ENCODE results near the gene RFPL3. TPM values are rescaled to one million over a fixed set of nuclear protein-coding genes. Genes with fewer than 3 reads are reported as not detected.
"Not testable (repeated sequence)": the region's sequence is repeated elsewhere in the genome, so short reads cannot be mapped to it uniquely, and the experiment has no call there.

Gene RFPL3
- 1 to 10 TPM in 1 of 2 donors, not detected in 1; 1.7 TPM for total RNA-seq

DNA sequence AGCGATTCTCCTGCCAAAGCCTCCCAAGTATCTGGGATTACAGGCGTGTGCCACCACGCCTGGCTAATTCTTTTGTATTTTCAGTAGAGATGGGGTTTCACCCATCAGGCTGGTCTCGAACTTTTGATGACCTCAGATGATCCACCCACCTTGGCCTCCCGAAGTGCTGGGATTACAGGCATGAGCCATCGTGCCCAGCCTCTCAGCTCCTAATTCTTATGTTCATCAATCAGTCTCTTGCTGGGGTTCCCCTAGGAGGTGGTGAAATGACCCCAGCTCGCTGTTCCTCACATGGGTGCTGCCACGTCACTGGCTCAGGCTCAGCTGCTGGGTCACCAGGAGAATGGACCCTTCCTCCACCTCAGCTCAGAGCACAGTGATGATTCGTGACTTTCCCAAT lies at the start of gene RFPL3:
Gene RFPL3 (plus strand): TSS at position 301 of the 400 bp plus-strand sequence. CDS start 205 bp downstream, outside the sequence.
- H3K27me3 ChIP-seq (replicated peaks; ENCODE audit: insufficient read depth); intact Hi-C loops (cut with DNase I); H3K36me3 ChIP-seq; H3K4me1 ChIP-seq (replicated peaks); DNase-seq (ENCODE audit: low spot score); H3K4me3 ChIP-seq; H3K27ac ChIP-seq; H3K9me3 ChIP-seq: not testable (repeated sequence)
- 78% methylated on average over 9 of the region's 9 CpGs for WGBS

DNA sequence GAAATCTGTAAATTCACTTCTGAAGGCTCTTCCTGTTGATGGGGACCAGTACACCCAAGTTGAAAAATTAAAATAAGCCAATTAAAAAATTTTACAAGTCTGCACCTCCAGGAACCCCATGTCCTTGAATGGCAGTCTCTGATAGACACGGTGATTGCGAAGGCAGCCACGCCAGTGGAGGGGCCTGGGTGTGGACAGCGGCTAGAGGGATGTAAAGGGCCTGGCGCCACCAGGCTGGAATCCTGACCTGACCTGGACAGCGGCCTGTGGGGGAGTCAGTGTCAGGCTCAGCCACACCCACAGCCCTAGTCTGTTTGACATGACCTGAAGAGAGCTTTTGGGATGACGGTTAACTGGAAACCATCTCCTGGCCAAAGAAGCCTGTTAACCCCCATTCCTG lies 49.5 kb upstream of the RFPL3 start:
- no peak for TF ChIP-seq POLR2AphosphoS5 (IDR thresholded peaks at IDR 0.05)
- no peak for TF ChIP-seq POLR2A (IDR thresholded peaks at IDR 0.05)

DNA sequence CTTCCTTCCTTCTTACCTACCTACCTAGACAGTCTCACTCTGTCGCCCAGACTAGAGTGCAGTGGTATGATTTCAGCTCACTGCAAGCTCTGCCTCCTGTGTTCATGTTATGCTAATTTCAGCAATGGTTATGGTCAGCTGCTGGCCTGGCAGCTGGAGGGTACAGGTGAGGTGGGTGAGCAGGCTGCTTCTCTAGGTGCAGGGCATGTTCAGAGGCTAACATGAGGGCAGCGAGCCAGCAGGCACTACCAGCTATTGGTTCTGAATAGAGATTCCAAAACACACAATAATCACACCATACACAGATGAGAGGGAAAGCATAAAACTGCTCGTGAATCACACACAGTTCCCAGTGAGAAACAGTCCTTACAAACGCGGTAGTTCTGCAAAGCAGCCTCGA lies 48.7 kb upstream of the RFPL3 start:
- Histone ChIP-seq H3K36me3 (no peaks in the 10 kb centered on the region), H3K27ac (no peak overlapping the region), H3K4me1 (replicated peaks) (no peaks in the 10 kb centered on the region), H3K9me3 (no peaks in the 10 kb centered on the region), H3K4me3 (no peak overlapping the region), H3K27me3 (replicated peaks; ENCODE audit: insufficient read depth) (no peaks in the 10 kb centered on the region)
- intact Hi-C loops (cut with DNase I), result no loop called here
- 72% methylated on average over 6 of the region's 6 CpGs for WGBS
- TF ChIP-seq POLR2AphosphoS5 (IDR thresholded peaks at IDR 0.05) (no peak), POLR2A (IDR thresholded peaks at IDR 0.05) (no peak)
- TF ChIP-seq, protein P1, sequence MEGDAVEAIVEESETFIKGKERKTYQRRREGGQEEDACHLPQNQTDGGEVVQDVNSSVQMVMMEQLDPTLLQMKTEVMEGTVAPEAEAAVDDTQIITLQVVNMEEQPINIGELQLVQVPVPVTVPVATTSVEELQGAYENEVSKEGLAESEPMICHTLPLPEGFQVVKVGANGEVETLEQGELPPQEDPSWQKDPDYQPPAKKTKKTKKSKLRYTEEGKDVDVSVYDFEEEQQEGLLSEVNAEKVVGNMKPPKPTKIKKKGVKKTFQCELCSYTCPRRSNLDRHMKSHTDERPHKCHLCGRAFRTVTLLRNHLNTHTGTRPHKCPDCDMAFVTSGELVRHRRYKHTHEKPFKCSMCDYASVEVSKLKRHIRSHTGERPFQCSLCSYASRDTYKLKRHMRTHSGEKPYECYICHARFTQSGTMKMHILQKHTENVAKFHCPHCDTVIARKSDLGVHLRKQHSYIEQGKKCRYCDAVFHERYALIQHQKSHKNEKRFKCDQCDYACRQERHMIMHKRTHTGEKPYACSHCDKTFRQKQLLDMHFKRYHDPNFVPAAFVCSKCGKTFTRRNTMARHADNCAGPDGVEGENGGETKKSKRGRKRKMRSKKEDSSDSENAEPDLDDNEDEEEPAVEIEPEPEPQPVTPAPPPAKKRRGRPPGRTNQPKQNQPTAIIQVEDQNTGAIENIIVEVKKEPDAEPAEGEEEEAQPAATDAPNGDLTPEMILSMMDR (IDR thresholded peaks at IDR 0.05), result no peak
- no peak for DNase-seq (ENCODE audit: low spot score)

More for the DNA sequence above, 49.5 kb upstream of the RFPL3 start:
- H3K9me3 ChIP-seq, result no peaks in the 10 kb centered on the region
- 68% methylated on average over 7 of the region's 7 CpGs for WGBS
- no peaks in the 10 kb centered on the region for H3K27me3 ChIP-seq (replicated peaks; ENCODE audit: insufficient read depth)
- H3K4me3 ChIP-seq, result no peak overlapping the region
- H3K4me1 ChIP-seq (replicated peaks), result no peaks in the 10 kb centered on the region
- intact Hi-C loops (cut with DNase I), result no loop called here
- DNase-seq (ENCODE audit: low spot score), result no peak
- H3K27ac ChIP-seq, result no peak overlapping the region
- H3K36me3 ChIP-seq, result no peaks in the 10 kb centered on the region

DNA sequence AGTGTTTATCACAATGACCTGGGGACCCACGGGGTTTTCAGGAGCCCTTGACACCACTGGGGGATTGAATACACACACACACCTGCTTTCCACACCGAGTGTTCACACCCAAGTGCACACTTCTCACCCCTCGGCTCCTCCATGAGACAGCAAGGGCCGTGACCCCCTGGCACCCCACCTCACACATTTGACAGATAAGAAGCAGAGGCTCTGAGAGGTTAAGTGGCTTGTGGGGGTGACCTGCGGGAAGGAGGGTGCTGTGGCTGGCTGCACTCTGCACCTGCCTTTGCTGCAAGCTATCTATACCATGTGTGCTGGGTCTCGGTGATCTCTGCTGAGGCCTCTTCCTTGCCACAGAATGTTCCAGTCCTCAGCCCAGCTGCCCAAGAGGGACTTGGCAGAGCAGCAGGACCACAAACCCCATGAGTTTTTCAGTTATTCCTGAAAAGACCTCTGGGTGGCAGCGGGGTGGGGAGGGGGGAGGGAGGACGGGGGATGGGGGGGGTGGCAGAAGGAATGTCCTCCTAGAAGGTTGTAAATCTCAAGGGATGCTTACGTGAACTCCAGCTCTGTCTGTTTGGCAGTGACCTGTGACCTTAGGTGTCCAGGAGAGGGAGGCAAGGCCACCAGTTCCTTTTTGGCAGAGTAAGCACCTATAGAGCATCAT lies 47.9 kb upstream of the RFPL3 start:
- no peak for DNase-seq (ENCODE audit: low spot score)
- intact Hi-C loops (cut with DNase I), result no loop called here
- no peaks in the 10 kb centered on the region for H3K4me1 ChIP-seq (replicated peaks)
- no peaks in the 10 kb centered on the region for H3K36me3 ChIP-seq
- no peak overlapping the region for H3K27ac ChIP-seq
- WGBS, result 63% methylated on average over 9 of the region's 9 CpGs
- H3K9me3 ChIP-seq, result no peaks in the 10 kb centered on the region
- no peaks in the 10 kb centered on the region for H3K27me3 ChIP-seq (replicated peaks; ENCODE audit: insufficient read depth)
- TF ChIP-seq, protein P1 (IDR thresholded peaks at IDR 0.05), result no peak
- TF ChIP-seq POLR2A (IDR thresholded peaks at IDR 0.05) (no peak), POLR2AphosphoS5 (IDR thresholded peaks at IDR 0.05) (no peak)
- no peak overlapping the region for H3K4me3 ChIP-seq

DNA sequence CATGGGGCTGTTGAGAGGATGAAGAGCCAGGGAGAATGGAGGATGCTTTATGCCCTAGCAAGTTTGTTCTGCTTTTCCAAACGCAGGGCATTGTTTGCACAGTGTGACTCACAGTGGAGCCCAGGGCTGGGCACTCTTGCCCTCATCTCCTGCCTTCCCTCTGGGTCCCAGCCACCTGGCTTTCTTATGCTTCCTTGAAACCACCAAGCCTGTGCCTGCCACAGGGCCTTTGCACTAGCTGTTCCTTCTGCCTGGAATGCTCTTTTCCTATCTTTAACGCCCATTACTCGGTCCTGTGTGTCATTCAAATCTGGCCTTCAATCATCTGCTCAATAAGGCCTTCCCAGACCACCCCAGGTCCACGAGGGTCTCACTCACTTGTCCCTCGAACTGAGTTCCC lies 46.9 kb upstream of the RFPL3 start:
- Histone ChIP-seq H3K27me3 (replicated peaks; ENCODE audit: insufficient read depth) (no peaks in the 10 kb centered on the region), H3K27ac (no peak overlapping the region), H3K9me3 (no peaks in the 10 kb centered on the region), H3K4me3 (no peak overlapping the region), H3K36me3 (no peaks in the 10 kb centered on the region), H3K4me1 (replicated peaks) (no peaks in the 10 kb centered on the region)
- no peak for DNase-seq (ENCODE audit: low spot score)
- intact Hi-C loops (cut with DNase I), result no loop called here
- TF ChIP-seq POLR2A (IDR thresholded peaks at IDR 0.05), result no peak
- whole genome bisulfite sequencing, result 79% methylated on average over 5 of the region's 5 CpGs

DNA sequence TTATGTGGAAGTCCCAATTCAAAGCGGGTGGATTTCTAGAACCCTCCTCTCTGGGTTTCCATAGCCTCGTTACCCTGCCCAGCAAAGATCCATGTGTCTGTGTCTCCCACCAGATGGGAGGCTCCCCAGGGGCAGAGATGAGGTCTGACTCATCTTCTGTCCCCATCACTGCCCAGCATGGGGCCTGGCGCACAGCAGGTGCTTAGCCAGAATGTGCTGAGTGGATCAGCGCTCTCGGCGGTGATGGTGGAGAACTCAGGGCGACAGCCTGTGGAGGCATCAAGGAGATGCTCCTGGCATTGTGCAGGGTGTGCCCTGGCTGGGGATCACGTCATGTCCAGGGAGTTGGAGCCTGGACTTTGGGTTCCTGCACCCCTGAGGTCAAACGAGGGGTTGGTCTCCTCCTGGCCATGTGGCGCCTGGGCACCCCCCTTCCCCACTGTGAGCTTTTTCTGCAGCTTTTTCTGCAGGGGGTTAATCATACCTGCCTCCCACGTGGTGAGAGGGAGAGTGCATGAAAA lies 46.1 kb upstream of the RFPL3 start:
- WGBS, result 88% methylated on average over 10 of the region's 11 CpGs
- DNase-seq (ENCODE audit: low spot score), result no peak
- Histone ChIP-seq H3K4me3 (no peak overlapping the region), H3K36me3 (no peaks in the 10 kb centered on the region), H3K4me1 (replicated peaks) (no peaks in the 10 kb centered on the region), H3K27ac (no peak overlapping the region), H3K9me3 (no peaks in the 10 kb centered on the region), H3K27me3 (replicated peaks; ENCODE audit: insufficient read depth) (no peaks in the 10 kb centered on the region)
- intact Hi-C loops (cut with DNase I), result no loop called here
- TF ChIP-seq POLR2A (IDR thresholded peaks at IDR 0.05) (no peak), POLR2AphosphoS5 (IDR thresholded peaks at IDR 0.05) (no peak)
- TF ChIP-seq, protein P1 (IDR thresholded peaks at IDR 0.05), result no peak
